Ishikawa (cell line): ENCODE measurements around the gene SYT6.

Source experiments
- CREB1 ChIP-seq: IDR thresholded peaks from 2 replicates; pipeline ENCODE4 v1.6.1; 2012; ENCODE audit warnings: low read depth
- TAF1 ChIP-seq: IDR thresholded peaks from 2 replicates; pipeline ENCODE4 v1.6.1; 2012; ENCODE audit warnings: low read depth, mild to moderate bottlenecking
- YY1 ChIP-seq: IDR thresholded peaks from 2 replicates; pipeline ENCODE4 v1.6.1; 2012; ENCODE audit warnings: low read depth
- TF ChIP-seq, protein P1 (sequence below): IDR thresholded peaks from 2 replicates; pipeline ENCODE4 v1.6.1; 2012; ENCODE audit warnings: low read depth, mild to moderate bottlenecking
- TF ChIP-seq, protein P2 (sequence below): IDR thresholded peaks from 2 replicates; pipeline ENCODE4 v1.6.1; 2012

DNA sequence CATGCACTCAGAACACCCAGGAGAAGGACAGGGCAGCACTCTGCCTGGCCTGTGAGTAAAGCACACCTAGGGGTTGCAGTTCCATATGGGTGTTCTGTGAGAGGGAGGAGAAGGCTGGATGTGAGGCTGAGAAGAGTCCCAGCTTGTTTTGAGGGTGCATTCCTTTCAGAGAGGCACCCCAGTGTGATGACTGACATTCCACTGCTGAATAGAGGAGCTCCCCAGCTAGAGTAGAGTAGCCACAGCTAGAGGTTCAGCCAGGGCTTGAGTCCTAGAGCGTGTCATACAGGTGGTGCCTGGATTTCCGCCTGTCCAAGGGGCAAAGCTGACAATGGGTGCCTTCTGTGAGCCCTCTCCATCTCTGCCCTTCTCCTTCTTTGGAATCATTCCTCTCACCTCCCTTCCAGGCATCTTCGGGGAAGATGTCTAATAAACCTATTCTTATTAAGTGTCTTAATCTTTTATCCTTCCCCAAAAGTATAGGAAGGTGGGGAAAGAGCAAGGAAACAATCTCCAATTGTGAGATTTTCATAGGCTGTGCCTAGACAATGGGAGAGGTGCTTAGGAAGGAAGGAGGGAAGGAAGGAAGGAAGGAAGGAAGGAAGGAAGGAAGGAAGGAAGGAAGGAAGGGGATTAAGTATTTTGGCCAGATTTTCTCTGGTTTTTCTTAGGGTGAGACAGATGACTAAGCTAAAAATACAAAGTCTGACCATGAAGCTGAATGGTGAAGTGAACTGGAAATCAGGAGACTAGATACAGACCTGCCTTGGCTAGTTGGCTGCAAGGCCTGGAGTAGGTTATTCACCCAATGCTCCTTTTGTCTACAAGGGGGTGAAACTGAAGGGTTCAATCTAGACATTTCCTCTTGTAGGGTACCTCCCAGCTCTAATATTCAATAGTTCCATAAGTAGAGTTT lies 43.6 kb upstream of the SYT6 start:
- TF ChIP-seq YY1 (no peak), CREB1 (no peak), TAF1 (no peak)
- TF ChIP-seq, protein P1, sequence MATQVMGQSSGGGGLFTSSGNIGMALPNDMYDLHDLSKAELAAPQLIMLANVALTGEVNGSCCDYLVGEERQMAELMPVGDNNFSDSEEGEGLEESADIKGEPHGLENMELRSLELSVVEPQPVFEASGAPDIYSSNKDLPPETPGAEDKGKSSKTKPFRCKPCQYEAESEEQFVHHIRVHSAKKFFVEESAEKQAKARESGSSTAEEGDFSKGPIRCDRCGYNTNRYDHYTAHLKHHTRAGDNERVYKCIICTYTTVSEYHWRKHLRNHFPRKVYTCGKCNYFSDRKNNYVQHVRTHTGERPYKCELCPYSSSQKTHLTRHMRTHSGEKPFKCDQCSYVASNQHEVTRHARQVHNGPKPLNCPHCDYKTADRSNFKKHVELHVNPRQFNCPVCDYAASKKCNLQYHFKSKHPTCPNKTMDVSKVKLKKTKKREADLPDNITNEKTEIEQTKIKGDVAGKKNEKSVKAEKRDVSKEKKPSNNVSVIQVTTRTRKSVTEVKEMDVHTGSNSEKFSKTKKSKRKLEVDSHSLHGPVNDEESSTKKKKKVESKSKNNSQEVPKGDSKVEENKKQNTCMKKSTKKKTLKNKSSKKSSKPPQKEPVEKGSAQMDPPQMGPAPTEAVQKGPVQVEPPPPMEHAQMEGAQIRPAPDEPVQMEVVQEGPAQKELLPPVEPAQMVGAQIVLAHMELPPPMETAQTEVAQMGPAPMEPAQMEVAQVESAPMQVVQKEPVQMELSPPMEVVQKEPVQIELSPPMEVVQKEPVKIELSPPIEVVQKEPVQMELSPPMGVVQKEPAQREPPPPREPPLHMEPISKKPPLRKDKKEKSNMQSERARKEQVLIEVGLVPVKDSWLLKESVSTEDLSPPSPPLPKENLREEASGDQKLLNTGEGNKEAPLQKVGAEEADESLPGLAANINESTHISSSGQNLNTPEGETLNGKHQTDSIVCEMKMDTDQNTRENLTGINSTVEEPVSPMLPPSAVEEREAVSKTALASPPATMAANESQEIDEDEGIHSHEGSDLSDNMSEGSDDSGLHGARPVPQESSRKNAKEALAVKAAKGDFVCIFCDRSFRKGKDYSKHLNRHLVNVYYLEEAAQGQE: no peak
- TF ChIP-seq, protein P2, sequence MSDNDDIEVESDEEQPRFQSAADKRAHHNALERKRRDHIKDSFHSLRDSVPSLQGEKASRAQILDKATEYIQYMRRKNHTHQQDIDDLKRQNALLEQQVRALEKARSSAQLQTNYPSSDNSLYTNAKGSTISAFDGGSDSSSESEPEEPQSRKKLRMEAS: no peak
